BLaER1 (cell line): ENCODE results near the gene KATNB1.
A peak's percentile ranks its signal among the peaks of the same experiment; 100 is the strongest.
"Not testable (repeated sequence)": the region's sequence is repeated elsewhere in the genome, so short reads cannot be mapped to it uniquely, and the experiment has no call there.

Experiments used
- H3K27ac ChIP-seq: shearing (Covaris generic); formaldehyde crosslinking; 2 replicates; pipeline ENCODE4 v1.8.1; 2022
- H3K27me3 ChIP-seq: shearing (Covaris generic); formaldehyde crosslinking; 2 replicates; pipeline ENCODE4 v1.8.1; 2022
- H3K36me3 ChIP-seq: shearing (Covaris generic); formaldehyde crosslinking; 2 replicates; pipeline ENCODE4 v1.8.1; 2022
- H3K4me1 ChIP-seq: shearing (Covaris generic); formaldehyde crosslinking; 2 replicates; pipeline ENCODE4 v1.8.1; 2022
- H3K4me2 ChIP-seq: shearing (Covaris generic); formaldehyde crosslinking; 2 replicates; pipeline ENCODE4 v1.8.1; 2022
- H3K4me3 ChIP-seq: shearing (Covaris generic); formaldehyde crosslinking; 2 replicates; pipeline ENCODE4 v1.8.1; 2022
- H3K9ac ChIP-seq: shearing (Covaris generic); formaldehyde crosslinking; 2 replicates; pipeline ENCODE4 v1.8.1; 2022
- H3K9me3 ChIP-seq: shearing (Covaris generic); formaldehyde crosslinking; 2 replicates; pipeline ENCODE4 v1.8.1; 2022
- H4K20me1 ChIP-seq: shearing (Covaris generic); formaldehyde crosslinking; 2 replicates; pipeline ENCODE4 v1.8.1; 2022
- Cebpa-rat ChIP-seq: shearing (Covaris generic); IDR thresholded peaks from 2 replicates; pipeline ENCODE4 v1.8.1; 2022

The KATNB1 gene

GRCh38 chr16:57775661-57776469 lies 40.3 kb downstream of the KATNB1 start:
- no peaks in the 10 kb centered on the region for H3K9me3 ChIP-seq
- H3K4me1 ChIP-seq = peaks cover 8% of the 10 kb centered on the region
- peak overlapping the region; percentile 18; the same call in 1 of the 2 replicates for H3K27ac ChIP-seq
- no peaks in the 10 kb centered on the region for H3K27me3 ChIP-seq
- no peak overlapping the region for H3K4me2 ChIP-seq
- no peak for TF ChIP-seq Cebpa-rat
- no peak overlapping the region for H3K9ac ChIP-seq
- H4K20me1 ChIP-seq = no peaks in the 10 kb centered on the region
- no peak overlapping the region for H3K4me3 ChIP-seq
- peaks cover 6% of the 10 kb centered on the region; the same call in 1 of the 2 replicates for H3K36me3 ChIP-seq

DNA sequence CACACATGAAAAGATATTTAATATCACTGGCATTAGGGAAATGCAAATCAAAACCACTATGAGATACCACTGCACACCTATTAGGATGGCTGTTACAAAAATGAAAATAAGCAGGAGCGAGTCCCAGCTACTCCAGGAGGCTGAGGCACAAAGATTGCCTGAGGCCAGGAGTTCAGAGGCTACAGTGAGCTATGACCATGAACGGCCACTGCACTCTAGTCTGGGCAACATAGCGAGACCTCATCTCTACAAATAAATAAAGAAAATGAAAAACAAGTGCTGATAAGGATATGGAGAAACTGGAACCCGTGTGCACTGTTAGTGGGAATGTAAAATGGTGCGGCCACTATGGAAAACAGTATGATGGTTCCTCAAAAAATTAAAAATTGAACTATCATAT lies 43.1 kb downstream of the KATNB1 start:
- no peaks in the 10 kb centered on the region for H4K20me1 ChIP-seq
- H3K9ac ChIP-seq = no peak overlapping the region

GRCh38 chr16:57779836-57780235 lies 44.3 kb downstream of the KATNB1 start:
- H3K4me1 ChIP-seq, H3K36me3 ChIP-seq, H3K9ac ChIP-seq, H3K4me2 ChIP-seq, H4K20me1 ChIP-seq, H3K27me3 ChIP-seq, H3K4me3 ChIP-seq, H3K27ac ChIP-seq, H3K9me3 ChIP-seq: not testable (repeated sequence)

More for the DNA sequence above, 43.1 kb downstream of the KATNB1 start:
- no peak for TF ChIP-seq Cebpa-rat
- H3K36me3 ChIP-seq = no peaks in the 10 kb centered on the region
- no peak overlapping the region for H3K4me2 ChIP-seq
- H3K9me3 ChIP-seq = no peaks in the 10 kb centered on the region
- H3K27ac ChIP-seq = no peak overlapping the region
- H3K4me1 ChIP-seq = no peaks in the 10 kb centered on the region
- H3K4me3 ChIP-seq = no peak overlapping the region
- H3K27me3 ChIP-seq = no peaks in the 10 kb centered on the region

- Histone ChIP-seq H3K4me3 (no peak overlapping the region), H3K27ac (no peak overlapping the region), H3K36me3 (no peaks in the 10 kb centered on the region), H3K9ac (no peak overlapping the region), H3K4me1 (no peaks in the 10 kb centered on the region), H3K4me2 (no peak overlapping the region), H3K27me3 (no peaks in the 10 kb centered on the region), H4K20me1 (no peaks in the 10 kb centered on the region), H3K9me3 (no peaks in the 10 kb centered on the region)
- no peak for TF ChIP-seq Cebpa-rat
Measured at GRCh38 chr16:57781349-57781740, 45.8 kb downstream of the KATNB1 start.

GRCh38 chr16:57781741-57782606 lies 46.4 kb downstream of the KATNB1 start:
- no peaks in the 10 kb centered on the region for H3K4me1 ChIP-seq
- no peak overlapping the region for H3K27ac ChIP-seq
- no peaks in the 10 kb centered on the region for H3K36me3 ChIP-seq
- H3K4me3 ChIP-seq = no peak overlapping the region
- no peak overlapping the region for H3K4me2 ChIP-seq
- H3K27me3 ChIP-seq = no peaks in the 10 kb centered on the region
- TF ChIP-seq Cebpa-rat = no peak
- H3K9ac ChIP-seq = no peak overlapping the region
- no peaks in the 10 kb centered on the region for H4K20me1 ChIP-seq
- no peaks in the 10 kb centered on the region for H3K9me3 ChIP-seq

GRCh38 chr16:57782607-57783055 lies 47.1 kb downstream of the KATNB1 start:
- not testable (repeated sequence) for H3K27ac ChIP-seq, H3K9ac ChIP-seq, H3K36me3 ChIP-seq, H3K4me1 ChIP-seq, H3K4me2 ChIP-seq, H3K4me3 ChIP-seq, H3K9me3 ChIP-seq, H4K20me1 ChIP-seq, H3K27me3 ChIP-seq

DNA sequence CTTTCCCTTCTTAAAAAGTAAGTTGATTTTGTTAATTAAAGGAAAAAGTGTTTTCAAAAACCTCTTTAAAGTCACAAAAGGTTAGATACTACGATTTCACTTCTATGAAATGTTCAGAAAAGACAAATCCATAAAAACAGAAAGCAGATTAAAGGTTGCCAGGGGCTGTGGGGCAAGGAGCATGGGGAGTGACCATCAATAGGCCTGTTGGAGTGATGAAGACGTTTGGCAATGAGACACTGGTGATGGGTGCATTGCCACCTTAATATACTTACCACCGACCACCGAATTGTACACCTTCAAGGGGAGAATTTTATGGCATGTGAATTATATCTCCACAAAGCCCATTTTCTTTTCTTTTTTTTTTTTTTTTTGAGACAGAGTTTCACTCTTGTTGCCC lies 47.5 kb downstream of the KATNB1 start:
- H3K4me1 ChIP-seq = no peaks in the 10 kb centered on the region
- H3K27me3 ChIP-seq = no peaks in the 10 kb centered on the region
- no peak overlapping the region for H3K4me2 ChIP-seq
- no peak overlapping the region for H3K9ac ChIP-seq
- no peak overlapping the region for H3K27ac ChIP-seq
- TF ChIP-seq Cebpa-rat = no peak
- H3K9me3 ChIP-seq = no peaks in the 10 kb centered on the region
- no peaks in the 10 kb centered on the region for H4K20me1 ChIP-seq
- H3K4me3 ChIP-seq = no peak overlapping the region
- H3K36me3 ChIP-seq = no peaks in the 10 kb centered on the region; the same call in 1 of the 2 replicates

DNA sequence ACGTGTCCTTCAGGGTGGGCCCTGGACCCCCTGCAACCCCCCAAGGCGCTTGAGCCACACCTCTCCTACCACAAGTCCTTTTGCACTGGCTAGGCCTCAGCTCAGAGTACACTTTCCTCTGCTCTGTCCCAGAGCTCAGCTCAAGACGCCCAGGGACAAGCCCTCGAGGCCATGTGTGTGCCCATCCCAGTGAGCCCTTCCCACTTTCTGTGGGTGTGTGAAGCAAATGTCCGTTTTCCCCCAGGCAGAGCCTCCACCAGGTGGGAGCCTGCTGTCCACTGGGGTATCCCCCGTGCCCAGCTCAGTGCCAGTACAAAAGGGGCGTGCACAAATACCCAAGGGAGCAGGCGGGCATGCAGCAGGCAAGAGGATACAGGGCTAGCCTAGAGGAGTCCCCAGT lies 48.3 kb downstream of the KATNB1 start:
- H3K4me3 ChIP-seq = no peak overlapping the region

GRCh38 chr16:57784334-57784733 lies 48.8 kb downstream of the KATNB1 start:
- H3K27me3 ChIP-seq = no peaks in the 10 kb centered on the region
- H3K9ac ChIP-seq = no peak overlapping the region
- no peak overlapping the region for H3K27ac ChIP-seq
- H3K4me3 ChIP-seq = no peak overlapping the region
- H3K4me2 ChIP-seq = no peak overlapping the region
- H3K9me3 ChIP-seq = no peaks in the 10 kb centered on the region
- no peaks in the 10 kb centered on the region for H3K4me1 ChIP-seq
- H3K36me3 ChIP-seq = no peaks in the 10 kb centered on the region; the same call in 1 of the 2 replicates
- H4K20me1 ChIP-seq = no peaks in the 10 kb centered on the region
- no peak for TF ChIP-seq Cebpa-rat

More for the DNA sequence above, 48.3 kb downstream of the KATNB1 start:
- Histone ChIP-seq H3K4me2 (no peak overlapping the region), H3K27me3 (no peaks in the 10 kb centered on the region), H3K4me1 (no peaks in the 10 kb centered on the region), H3K9ac (no peak overlapping the region), H3K9me3 (no peaks in the 10 kb centered on the region), H3K36me3 (no peaks in the 10 kb centered on the region; the same call in 1 of the 2 replicates), H3K27ac (no peak overlapping the region), H4K20me1 (no peaks in the 10 kb centered on the region)
- TF ChIP-seq Cebpa-rat = no peak

DNA sequence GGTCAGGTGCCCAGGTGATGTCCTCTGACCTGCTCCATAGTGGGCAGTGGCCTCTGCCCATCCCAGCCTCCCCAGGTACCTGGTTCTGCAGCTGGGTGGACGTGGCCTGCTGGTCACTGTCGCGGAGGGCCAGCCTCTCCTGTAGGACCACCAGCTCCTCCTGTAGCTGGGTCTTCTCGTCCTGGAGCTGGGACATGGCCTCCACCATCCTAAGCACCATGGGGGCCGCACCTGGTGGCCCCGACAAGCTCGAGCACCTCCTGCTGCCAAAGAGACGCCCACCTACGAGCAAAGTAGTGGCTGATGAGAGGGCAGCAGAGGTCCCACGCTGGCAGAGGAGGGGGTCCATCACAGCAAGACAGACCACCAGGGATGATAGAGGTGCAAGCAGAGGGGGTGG lies 49.8 kb downstream of the KATNB1 start:
- H3K27ac ChIP-seq = no peak overlapping the region
- H3K9me3 ChIP-seq = no peaks in the 10 kb centered on the region
- H3K9ac ChIP-seq = no peak overlapping the region
- no peak overlapping the region for H3K4me3 ChIP-seq
- 0 out of 2 replicates have a peak, but pooled peaks cover under 1% of the 10 kb centered on the region for H3K4me1 ChIP-seq
- H3K27me3 ChIP-seq = no peaks in the 10 kb centered on the region
- no peaks in the 10 kb centered on the region; the same call in 1 of the 2 replicates for H3K36me3 ChIP-seq
- no peaks in the 10 kb centered on the region for H4K20me1 ChIP-seq
- no peak for TF ChIP-seq Cebpa-rat
- no peak overlapping the region for H3K4me2 ChIP-seq
